ENCODE measurements around the gene EIF2AK2.
"Not testable (repeated sequence)": the region's sequence is repeated elsewhere in the genome, so short reads cannot be mapped to it uniquely, and the experiment has no call there.

Gene EIF2AK2

DNA sequence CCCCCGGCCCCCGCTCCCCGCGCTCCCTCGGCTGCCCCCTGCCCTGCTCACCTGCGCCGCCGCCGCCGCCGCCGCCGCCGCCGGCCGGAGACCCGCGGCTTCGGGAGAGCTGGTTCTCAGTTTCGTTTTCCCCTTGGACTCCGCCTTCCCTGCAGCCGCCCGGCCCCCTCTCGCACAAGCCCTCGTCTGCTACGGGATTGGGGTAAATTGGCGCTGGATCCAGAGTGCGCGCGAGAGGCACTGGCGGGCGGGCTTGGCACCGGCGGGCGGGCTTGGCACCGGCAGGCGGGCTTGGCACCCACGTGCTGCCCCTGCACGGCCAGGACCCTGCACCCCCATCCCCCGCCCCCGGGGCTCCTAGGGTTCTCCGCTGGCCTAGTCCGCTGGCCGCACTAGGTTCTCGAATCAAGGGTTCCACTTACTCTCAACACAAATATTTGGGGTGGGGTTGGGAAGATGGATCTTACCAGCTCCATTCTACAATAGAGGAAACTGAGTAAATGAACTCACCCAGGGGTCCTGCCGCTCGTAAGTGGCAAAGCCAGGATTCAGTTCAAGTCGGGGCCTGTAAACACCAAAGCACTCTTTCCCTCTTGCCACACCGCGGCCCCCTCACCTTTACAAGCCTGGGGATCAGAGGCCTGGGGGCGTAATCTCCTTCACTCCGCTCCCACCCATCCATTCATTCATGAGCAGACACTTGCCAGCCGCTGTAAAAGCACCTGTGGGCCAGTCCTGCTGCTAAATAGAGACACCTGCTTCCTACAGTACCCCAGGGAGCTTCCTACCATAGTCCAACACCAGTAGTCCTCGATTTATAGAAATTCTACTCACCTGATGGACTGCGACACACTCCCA is at the start of gene EIF2AK2:
Gene EIF2AK2 (minus strand): TSS at position 124 of the 858 bp plus-strand sequence. CDS start 9,174 bp downstream, outside the sequence.
- peak; percentile 63 to 73 for DNase-seq (ENCODE audit: low read depth in 1 of 2, low spot score in 1 of 2)

DNA sequence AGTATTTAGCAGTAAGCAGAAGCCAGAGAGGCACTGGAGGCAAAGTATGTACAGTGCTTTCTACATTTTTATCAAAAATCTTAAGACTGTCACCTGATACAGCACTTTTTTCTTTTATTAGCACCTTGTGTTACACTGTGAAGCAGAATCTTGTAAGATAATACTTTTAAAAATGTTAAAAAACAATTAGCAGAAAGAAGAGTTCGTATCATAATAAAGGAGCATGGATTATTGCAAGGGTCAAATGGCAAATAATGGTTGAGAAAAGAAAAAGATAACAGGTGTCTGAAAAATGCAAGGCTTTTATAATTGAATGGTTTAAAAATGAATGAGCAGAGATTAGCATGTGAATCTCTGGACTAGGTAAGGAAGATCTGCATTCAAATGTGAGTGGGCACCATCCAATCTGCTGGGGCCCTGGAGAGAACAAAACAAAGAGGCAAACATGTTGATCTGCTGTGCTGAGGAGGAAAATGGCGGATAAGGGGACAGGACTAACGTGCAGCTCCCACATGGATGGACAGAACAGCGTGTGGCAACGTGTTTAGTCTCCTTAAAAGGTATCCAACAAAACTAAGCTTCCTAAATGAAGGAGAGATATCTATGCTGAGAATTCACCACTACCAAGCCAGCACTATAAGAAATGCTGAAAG is 49.0 kb upstream of the EIF2AK2 start:
- DNase-seq (ENCODE audit: low read depth in 1 of 2, low spot score in 1 of 2): no peak

GRCh38 chr2:37205071-37205661 is 48.4 kb upstream of the EIF2AK2 start:
- DNase-seq (ENCODE audit: low read depth in 1 of 2, low spot score in 1 of 2): not testable (repeated sequence)

GRCh38 chr2:37203708-37204107 is 46.9 kb upstream of the EIF2AK2 start:
- DNase-seq (ENCODE audit: low read depth in 1 of 2, low spot score in 1 of 2): no peak

DNA sequence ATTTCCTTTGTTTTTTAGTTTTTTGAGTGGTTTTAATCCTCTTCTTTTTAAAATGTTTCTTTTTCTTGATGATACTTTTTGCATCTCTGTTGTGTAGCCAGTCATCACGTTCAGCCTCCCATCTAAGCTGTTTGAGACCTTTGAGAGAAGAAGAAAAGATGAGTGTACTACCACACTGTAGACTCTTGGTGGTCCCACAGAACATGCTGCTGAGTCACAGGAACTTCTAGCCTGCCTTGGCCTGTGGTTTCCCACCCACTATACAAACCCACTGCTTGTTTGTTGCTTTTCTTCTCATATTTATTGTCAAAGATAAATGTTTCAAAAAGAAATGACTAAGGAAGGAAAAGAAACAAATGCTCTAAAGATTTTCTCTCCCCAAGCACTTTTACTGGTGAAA is 45.0 kb upstream of the EIF2AK2 start:
- no peak for DNase-seq (ENCODE audit: low read depth in 1 of 2, low spot score in 1 of 2)

- DNase-seq (ENCODE audit: low read depth in 1 of 2, low spot score in 1 of 2): no peak
Measured at GRCh38 chr2:37201208-37201607, 44.4 kb upstream of the EIF2AK2 start.

GRCh38 chr2:37198681-37199065 is 41.9 kb upstream of the EIF2AK2 start:
- no peak for DNase-seq (ENCODE audit: low read depth in 1 of 2, low spot score in 1 of 2)

DNA sequence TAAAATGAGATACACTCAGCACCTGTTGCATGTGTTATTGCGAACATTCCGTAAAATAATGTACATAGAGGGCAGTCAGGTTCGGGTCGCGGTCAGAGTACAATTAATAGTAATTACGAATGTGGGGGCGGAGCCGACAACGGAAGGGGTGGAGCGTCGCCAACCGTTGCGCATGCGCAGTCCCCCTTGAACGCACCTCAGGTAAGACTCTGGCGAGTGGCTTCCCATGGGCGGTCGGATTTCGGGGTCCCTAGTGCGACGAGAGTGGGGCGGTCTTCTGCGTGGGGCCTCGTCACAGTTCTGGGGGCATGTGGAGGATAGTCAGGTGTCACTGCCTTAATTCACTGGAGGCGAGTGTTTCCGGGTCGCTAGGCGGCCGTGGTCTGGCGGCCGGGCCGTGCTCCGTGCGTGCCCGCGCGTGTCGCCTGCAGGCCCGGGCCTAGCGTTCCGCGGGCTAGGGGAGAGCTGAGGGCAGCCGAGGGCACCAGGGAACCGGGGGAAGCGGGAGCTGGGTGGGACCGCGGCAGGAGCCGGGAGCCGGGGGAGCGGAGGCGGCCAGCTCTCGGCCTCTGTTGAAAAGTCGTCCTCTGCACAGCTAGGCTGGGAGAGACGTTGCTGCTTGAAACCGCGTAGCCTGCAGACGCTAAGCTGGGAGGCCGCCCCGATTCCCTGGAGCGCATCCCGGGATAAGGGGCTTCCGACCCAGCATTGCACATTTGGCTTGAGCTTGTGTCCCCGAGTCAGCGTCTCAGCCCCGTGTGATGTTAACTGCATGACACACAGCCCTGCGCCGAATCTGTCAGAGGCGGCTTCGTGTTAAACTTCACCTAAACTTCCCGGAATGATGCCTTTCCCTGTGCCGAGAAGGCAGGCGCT is 39.8 kb upstream of the EIF2AK2 start, which contains the start of gene CEBPZOS:
Gene CEBPZOS (plus strand): TSS at position 177 of the 876 bp plus-strand sequence. CDS start 3,209 bp downstream, outside the sequence.
- DNase-seq (ENCODE audit: low read depth in 1 of 2, low spot score in 1 of 2): peak; percentile 82 to 84

DNA sequence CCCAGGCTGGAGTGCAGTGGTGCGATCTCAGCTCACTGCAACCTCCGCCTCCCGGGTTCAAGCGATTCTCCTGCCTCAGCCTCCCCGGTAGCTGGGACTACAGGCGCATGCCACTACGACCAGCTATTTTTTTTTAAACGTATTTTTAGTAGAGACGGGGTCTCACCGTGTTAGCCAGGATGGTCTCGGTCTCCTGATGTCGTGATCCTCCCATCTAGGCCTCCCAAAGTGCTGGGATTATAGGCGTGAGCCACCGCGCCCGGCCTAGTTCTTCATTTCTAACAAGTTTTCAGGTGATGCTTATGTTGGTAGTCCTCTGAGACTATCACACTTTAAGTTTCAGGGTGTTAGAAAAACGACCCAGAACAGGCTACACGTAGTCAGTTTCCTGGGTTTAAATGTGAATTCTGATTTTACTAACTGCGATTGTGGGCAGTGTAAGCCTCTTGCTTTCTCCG is 39.1 kb upstream of the EIF2AK2 start:
- not testable (repeated sequence) for DNase-seq (ENCODE audit: low read depth in 1 of 2, low spot score in 1 of 2)

DNA sequence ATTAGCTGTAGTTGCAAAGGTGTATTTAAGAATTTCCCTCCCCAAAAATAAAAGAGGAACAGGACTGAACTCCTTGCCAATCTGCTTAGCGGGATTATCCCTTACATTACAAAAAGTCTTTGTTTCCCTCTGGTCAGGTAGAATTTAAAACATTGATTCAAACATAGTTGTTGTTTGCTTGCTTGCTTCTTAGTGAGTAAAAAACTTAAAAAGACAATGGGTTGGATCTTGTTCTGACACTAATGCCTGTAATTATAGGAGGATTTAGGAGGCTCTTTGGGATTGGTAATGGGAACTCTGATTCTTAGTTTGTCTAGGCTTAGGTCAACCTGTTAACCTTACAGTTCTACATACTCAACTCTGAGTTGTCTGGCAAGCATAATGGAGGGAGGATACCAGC is 35.8 kb upstream of the EIF2AK2 start:
- DNase-seq (ENCODE audit: low read depth in 1 of 2, low spot score in 1 of 2): no peak

DNA sequence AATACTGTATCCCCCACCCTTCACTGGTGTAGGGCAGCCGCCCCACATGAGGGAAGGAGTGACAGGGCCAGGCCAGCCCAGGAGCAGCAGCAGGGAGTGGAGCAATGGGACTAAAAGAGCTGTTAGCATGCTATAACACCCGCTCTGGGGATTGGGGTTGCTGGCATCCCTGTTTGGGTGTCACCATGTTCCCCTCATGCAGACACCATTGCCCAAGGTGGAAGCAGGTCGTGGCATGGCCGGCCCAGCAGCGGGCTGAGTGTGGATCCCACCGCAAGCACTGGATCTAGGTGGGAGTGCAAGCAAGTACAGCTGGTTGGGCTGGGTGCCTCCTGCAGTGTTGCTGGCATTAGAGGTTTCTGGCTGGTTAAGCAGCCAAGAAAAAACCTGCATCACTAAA is 35.0 kb upstream of the EIF2AK2 start:
- DNase-seq (ENCODE audit: low read depth in 1 of 2, low spot score in 1 of 2): no peak

GRCh38 chr2:37191253-37191652 is 34.5 kb upstream of the EIF2AK2 start:
- no peak for DNase-seq (ENCODE audit: low read depth in 1 of 2, low spot score in 1 of 2)

- no peak for DNase-seq (ENCODE audit: low read depth in 1 of 2, low spot score in 1 of 2)
Measured at GRCh38 chr2:37190290-37190689, 33.5 kb upstream of the EIF2AK2 start.

GRCh38 chr2:37189452-37190153 is 32.8 kb upstream of the EIF2AK2 start:
- no peak for DNase-seq (ENCODE audit: low read depth in 1 of 2, low spot score in 1 of 2)

- DNase-seq (ENCODE audit: low read depth in 1 of 2, low spot score in 1 of 2): no peak
Measured at GRCh38 chr2:37188570-37188969, 31.8 kb upstream of the EIF2AK2 start, which contains the start of gene SULT6B1. SULT6B1 (minus strand) TSS chr2:37188670; CDS start chr2:37188640, 30 bp downstream.

DNA sequence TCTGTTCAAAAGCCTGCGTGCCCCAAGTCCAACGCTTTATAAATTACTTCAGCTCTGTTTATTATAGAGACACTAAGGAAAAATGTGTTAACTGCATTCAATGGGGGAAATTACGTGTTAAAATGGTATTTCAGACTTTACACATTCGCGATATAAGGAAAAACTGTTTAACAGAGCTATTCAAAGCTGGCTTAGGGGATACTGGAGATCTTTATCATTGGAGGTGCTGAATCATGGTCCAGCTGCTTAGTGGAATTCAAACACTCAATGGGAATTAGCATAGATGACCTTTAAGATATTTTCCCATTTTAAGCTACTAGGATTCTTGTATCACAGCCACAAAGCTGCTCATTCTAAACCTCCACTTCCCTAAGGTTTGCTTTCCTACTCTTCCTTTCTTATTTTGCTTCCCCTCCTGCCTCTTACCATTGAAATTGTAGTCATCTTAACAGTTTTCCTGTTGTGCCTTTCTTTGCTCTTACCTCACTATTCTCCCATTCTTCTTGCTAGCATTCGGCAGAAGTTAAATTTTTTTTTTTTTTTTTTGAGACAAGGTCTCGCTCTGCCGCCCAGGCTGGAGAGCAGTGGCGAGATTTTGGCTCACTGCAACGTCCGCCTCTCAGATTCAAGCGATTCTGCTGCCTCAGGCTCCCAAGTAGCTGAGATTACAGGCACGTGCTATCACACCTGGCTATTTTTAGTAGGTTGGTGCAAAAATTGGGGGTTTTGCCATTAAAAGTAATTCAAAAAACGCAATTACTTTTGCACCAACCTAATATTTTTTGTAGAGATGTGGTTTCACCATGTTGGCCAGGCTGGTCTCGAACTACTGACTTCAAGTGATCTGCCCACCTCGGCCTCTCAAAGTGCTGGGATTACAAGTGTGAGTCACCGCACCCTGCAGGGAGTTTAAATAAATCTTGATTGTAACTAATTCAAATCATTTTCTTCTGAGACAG is 25.2 kb upstream of the EIF2AK2 start:
- DNase-seq (ENCODE audit: low read depth in 1 of 2, low spot score in 1 of 2): no peak

- no peak for DNase-seq (ENCODE audit: low read depth in 1 of 2, low spot score in 1 of 2)
Measured at GRCh38 chr2:37180640-37181039, 23.9 kb upstream of the EIF2AK2 start.

- DNase-seq (ENCODE audit: low read depth in 1 of 2, low spot score in 1 of 2): no peak
Measured at GRCh38 chr2:37180006-37180639, 23.3 kb upstream of the EIF2AK2 start.
